ENCODE data around the gene KCNMA1.

DNA sequence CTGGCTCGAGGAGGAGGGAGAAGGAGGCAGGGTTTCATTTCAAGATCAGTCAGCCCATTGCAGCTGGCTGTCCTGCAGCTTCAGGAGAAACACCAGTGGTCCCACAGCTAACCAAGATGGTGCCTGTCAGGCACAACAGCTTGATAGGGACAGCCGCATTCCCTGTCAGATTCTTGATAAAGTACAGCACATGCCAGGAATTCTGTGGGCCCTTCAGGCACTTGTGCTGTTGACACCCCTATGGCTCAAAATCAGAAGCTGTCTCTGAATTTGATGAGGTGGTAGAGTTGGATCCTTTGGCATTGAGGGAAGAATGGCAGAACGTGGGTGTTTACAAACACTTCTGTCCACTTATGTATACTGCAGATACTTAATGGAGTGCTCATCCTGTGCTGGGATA is 354.3 kb downstream of the KCNMA1 start:
- TF ChIP-seq, protein P1, sequence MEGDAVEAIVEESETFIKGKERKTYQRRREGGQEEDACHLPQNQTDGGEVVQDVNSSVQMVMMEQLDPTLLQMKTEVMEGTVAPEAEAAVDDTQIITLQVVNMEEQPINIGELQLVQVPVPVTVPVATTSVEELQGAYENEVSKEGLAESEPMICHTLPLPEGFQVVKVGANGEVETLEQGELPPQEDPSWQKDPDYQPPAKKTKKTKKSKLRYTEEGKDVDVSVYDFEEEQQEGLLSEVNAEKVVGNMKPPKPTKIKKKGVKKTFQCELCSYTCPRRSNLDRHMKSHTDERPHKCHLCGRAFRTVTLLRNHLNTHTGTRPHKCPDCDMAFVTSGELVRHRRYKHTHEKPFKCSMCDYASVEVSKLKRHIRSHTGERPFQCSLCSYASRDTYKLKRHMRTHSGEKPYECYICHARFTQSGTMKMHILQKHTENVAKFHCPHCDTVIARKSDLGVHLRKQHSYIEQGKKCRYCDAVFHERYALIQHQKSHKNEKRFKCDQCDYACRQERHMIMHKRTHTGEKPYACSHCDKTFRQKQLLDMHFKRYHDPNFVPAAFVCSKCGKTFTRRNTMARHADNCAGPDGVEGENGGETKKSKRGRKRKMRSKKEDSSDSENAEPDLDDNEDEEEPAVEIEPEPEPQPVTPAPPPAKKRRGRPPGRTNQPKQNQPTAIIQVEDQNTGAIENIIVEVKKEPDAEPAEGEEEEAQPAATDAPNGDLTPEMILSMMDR (IDR thresholded peaks at IDR 0.05; ENCODE audit: insufficient read depth, low read length, poor library complexity, severe bottlenecking): no peak
- no peak for TF ChIP-seq EZH2phosphoT487 (conservative IDR thresholded peaks at IDR 0.05; ENCODE audit: low read length)

All from SU-DHL-6 (cell line).